Fibroblast of lung (primary cell): ENCODE results near the gene GBX2. TPM values are rescaled to one million over a fixed set of nuclear protein-coding genes. Genes with fewer than 3 reads are reported as not detected.

ENCODE experiments used
- DNase-seq, 2 donors: peaks; one replicate each; pipeline versions ENCODE4 v3.0.0 to v3.0.0-alpha.2; 2010; ENCODE audit warnings: low read depth in 2 of 2
- H2AFZ ChIP-seq: 2 replicates; pipeline ENCODE4 v1.5.1; 2012; ENCODE audit warnings: low read length, control low read depth, inconsistent platforms
- H3K27ac ChIP-seq: 2 replicates; pipeline ENCODE4 v1.5.1; 2011; ENCODE audit warnings: low read length, control low read depth; ENCODE audit not compliant: insufficient read depth
- H3K27me3 ChIP-seq: 2 replicates; pipeline ENCODE4 v1.5.1; 2011; ENCODE audit warnings: mild to moderate bottlenecking, low read length; ENCODE audit not compliant: control insufficient read depth, insufficient read depth
- H3K36me3 ChIP-seq: 2 replicates; pipeline ENCODE4 v1.5.1; 2011; ENCODE audit warnings: low read length; ENCODE audit not compliant: control insufficient read depth, insufficient read depth
- H3K4me1 ChIP-seq: 2 replicates; pipeline ENCODE4 v1.5.1; 2011; ENCODE audit warnings: low read length; ENCODE audit not compliant: control insufficient read depth, insufficient read depth; ENCODE audit errors: extremely low read depth
- H3K4me2 ChIP-seq: 2 replicates; pipeline ENCODE4 v1.5.1; 2011; ENCODE audit warnings: low read length, control low read depth; ENCODE audit not compliant: insufficient read depth; ENCODE audit errors: extremely low read depth
- H3K4me3 ChIP-seq, 4 experiments: fragments of 200-600 bp in 1 of 4; sonication (generic) in 1 of 4; replicated peaks in 1 of 4; 2 replicates each; pipeline ENCODE4 v1.5.1; 2011 to 2016; ENCODE audit warnings: low read length in 4 of 4, low read depth in 3 of 4, mild to moderate bottlenecking in 3 of 4, control low read depth in 2 of 4, inconsistent platforms in 1 of 4, mixed read lengths in 1 of 4; ENCODE audit not compliant: insufficient read depth in 1 of 4; ENCODE audit errors: control extremely low read depth in 1 of 4
- H3K79me2 ChIP-seq: 2 replicates; pipeline ENCODE4 v1.5.1; 2012; ENCODE audit warnings: mild to moderate bottlenecking, low read length, inconsistent platforms; ENCODE audit not compliant: control insufficient read depth, insufficient read depth
- H3K9ac ChIP-seq: 2 replicates; pipeline ENCODE4 v1.5.1; 2011; ENCODE audit warnings: mild to moderate bottlenecking, low read length, control low read depth; ENCODE audit not compliant: insufficient read depth
- H3K9me3 ChIP-seq: 2 replicates; pipeline ENCODE4 v1.5.1; 2012; ENCODE audit warnings: low read depth, low read length; ENCODE audit not compliant: control insufficient read depth, insufficient read depth
- H4K20me1 ChIP-seq: 2 replicates; pipeline ENCODE4 v1.5.1; 2011; ENCODE audit warnings: low read length; ENCODE audit not compliant: control insufficient read depth, insufficient read depth; ENCODE audit errors: extremely low read depth
- CTCF ChIP-seq, 2 donors: IDR thresholded peaks in 1 of 2; conservative IDR thresholded peaks in 1 of 2; 1 replicate in 1 of 2; 2 replicates in 1 of 2; pipeline ENCODE4 v1.5.1; 2011 to 2012; ENCODE audit warnings: low read length in 2 of 2, control low read depth in 1 of 2, inconsistent platforms in 1 of 2, low read depth in 1 of 2, mild to moderate bottlenecking in 1 of 2
- EZH2 ChIP-seq: IDR thresholded peaks from 2 replicates; pipeline ENCODE4 v1.5.1; 2012; ENCODE audit warnings: low read length, control low read depth, mild to moderate bottlenecking; ENCODE audit errors: missing control alignments
- polyA plus RNA-seq, 2 donors: library from polyadenylated mRNA; depleted of rRNA in 1 of 2; stranded (reverse) in 1 of 2; unstranded in 1 of 2; fragments of >200 nt; gene quantifications; 2 replicates each; pipeline ENCODE4 v1.2.1, GENCODE V29; 2011 to 2012; ENCODE audit warnings: missing spikeins in 1 of 2
- total RNA-seq: library from RNA; depleted of rRNA; stranded (reverse); fragments of >200 nt; gene quantifications from 2 replicates; pipeline ENCODE4 v1.2.1, GENCODE V29; 2014

GBX2 gene
- total and polyA plus RNA-seq, 2 donors (not counting 1 experiment from before 2014, with no cell fraction given): 0.25 TPM; not detected in 1

GRCh38 chr2:236169741-236170589 lies 1.8 kb upstream of the GBX2 start:
- no peak overlapping the region for H3K4me2 ChIP-seq
- H3K27ac ChIP-seq: no peak overlapping the region
- no peaks in the 10 kb centered on the region for H3K36me3 ChIP-seq
- no peak overlapping the region for H3K4me3 ChIP-seq
- DNase-seq: no peak
- H2AFZ ChIP-seq: no peak overlapping the region
- H3K4me1 ChIP-seq: no peaks in the 10 kb centered on the region
- no peaks in the 10 kb centered on the region for H4K20me1 ChIP-seq
- H3K9me3 ChIP-seq: no peaks in the 10 kb centered on the region
- H3K27me3 ChIP-seq: peaks cover 87% of the 10 kb centered on the region
- H3K79me2 ChIP-seq: no peaks in the 10 kb centered on the region
- no peak overlapping the region for H3K9ac ChIP-seq
- TF ChIP-seq EZH2 (no peak), CTCF (conservative IDR thresholded peaks at IDR 0.05 in 1 of 2, IDR thresholded peaks at IDR 0.05 in 1 of 2; ENCODE audit: low read depth in 1 of 2, low read length in 2 of 2) (no peak)

- Histone ChIP-seq H3K27ac (no peak overlapping the region), H3K4me1 (no peaks in the 10 kb centered on the region), H3K9ac (no peak overlapping the region), H3K4me3 (no peak overlapping the region), H4K20me1 (no peaks in the 10 kb centered on the region), H3K27me3 (peaks cover 88% of the 10 kb centered on the region), H3K36me3 (no peaks in the 10 kb centered on the region), H3K4me2 (no peak overlapping the region), H2AFZ (no peak overlapping the region), H3K9me3 (no peaks in the 10 kb centered on the region), H3K79me2 (no peaks in the 10 kb centered on the region)
- no peak for TF ChIP-seq CTCF (conservative IDR thresholded peaks at IDR 0.05 in 1 of 2, IDR thresholded peaks at IDR 0.05 in 1 of 2; ENCODE audit: low read depth in 1 of 2, low read length in 2 of 2)
- peak; percentile 54 for TF ChIP-seq EZH2
- DNase-seq: no peak
These were observed 1.1 kb upstream of the GBX2 start for GRCh38 chr2:236169151-236169721.

GRCh38 chr2:236167297-236168109 lies 683 bp downstream of the GBX2 start:
- DNase-seq: peak; percentile 20 to 66
- H3K27me3 ChIP-seq: peaks cover 86% of the 10 kb centered on the region
- no peaks in the 10 kb centered on the region for H3K36me3 ChIP-seq
- H3K79me2 ChIP-seq: no peaks in the 10 kb centered on the region
- no peak overlapping the region for H2AFZ ChIP-seq
- H3K9me3 ChIP-seq: no peaks in the 10 kb centered on the region
- TF ChIP-seq EZH2: peak; percentile 39
- TF ChIP-seq CTCF (conservative IDR thresholded peaks at IDR 0.05 in 1 of 2, IDR thresholded peaks at IDR 0.05 in 1 of 2; ENCODE audit: low read depth in 1 of 2, low read length in 2 of 2): peak in 1 of 2 donors; percentile 17
- H3K4me2 ChIP-seq: peak overlapping the region; percentile 85
- no peak overlapping the region for H3K9ac ChIP-seq
- no peaks in the 10 kb centered on the region for H3K4me1 ChIP-seq
- peak overlapping the region in 2 of 4 experiments; percentile 35 to 38 for H3K4me3 ChIP-seq
- no peaks in the 10 kb centered on the region for H4K20me1 ChIP-seq
- H3K27ac ChIP-seq: no peak overlapping the region
